ENCODE measurements around the gene MSMO1.

MSMO1 gene

DNA sequence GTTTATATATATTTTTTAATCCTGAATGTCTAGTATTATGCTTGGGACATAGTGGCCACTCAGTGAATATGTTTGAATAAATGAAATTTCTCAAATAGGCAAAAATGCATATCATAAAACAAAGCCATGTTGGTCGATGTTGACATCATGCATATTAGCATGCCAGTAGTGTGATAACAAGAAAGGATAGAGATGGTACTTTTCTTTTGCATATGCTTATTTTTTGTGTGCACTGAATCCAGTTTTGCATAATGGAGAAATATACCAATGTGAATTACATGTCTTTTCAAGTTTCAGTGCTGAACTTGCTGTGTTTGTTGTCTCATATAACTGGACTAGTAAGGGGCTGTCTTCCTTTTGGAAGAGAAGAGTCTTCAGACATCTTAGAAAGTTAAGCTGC lies 58.9 kb downstream of the MSMO1 start:
- in situ Hi-C loops (cut with HindIII; ENCODE audit: low sequenced_read_pairs): no loop called here

DNA sequence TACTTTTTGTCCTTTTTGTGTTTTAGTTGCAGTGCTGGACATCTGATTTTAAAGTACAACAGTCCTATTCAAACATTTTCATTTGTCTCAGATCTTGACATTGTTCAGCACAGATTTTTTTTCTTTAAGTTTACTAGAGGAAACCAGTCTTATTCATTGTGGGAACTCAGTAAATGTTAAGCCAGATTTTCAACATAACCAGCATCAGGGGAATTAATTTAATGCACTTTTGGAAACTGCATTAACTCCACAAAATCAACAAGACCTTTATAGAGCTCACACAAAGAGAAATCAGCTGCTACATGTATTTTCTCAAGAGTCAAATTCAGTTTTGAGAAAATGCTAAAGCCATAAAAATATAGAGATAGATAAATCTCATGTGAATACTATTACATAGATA lies 61.3 kb downstream of the MSMO1 start:
- in situ Hi-C loops (cut with HindIII; ENCODE audit: low sequenced_read_pairs): no loop called here
